Right lobe of liver (tissue), 6 donors: ENCODE results near the gene FAM78A. TPM values are rescaled to one million over a fixed set of nuclear protein-coding genes. Genes with fewer than 3 reads are reported as not detected.
A peak's percentile ranks its signal among the peaks of the same experiment; 100 is the strongest.

Experiments
- ATAC-seq, 4 donors: fragments of 200-7000 bp; cut with Tn5 transposase; one replicate each; pipeline ENCODE4 v1.9.1; 2020; ENCODE audit warnings: mild to moderate bottlenecking in 4 of 4, moderate library complexity in 4 of 4
- DNase-seq, 3 donors: peaks; one replicate each; pipeline ENCODE4 v3.0.0-alpha.2; 2020
- H3K27ac ChIP-seq, 3 donors: fragments of 200-600 bp; one replicate each; pipeline ENCODE4 v1.8.0; 2022
- H3K27me3 ChIP-seq, 2 donors: fragments of 200-600 bp; one replicate each; pipeline ENCODE4 v1.8.0; 2022
- H3K36me3 ChIP-seq, 4 donors: fragments of 200-600 bp; sonication (generic) in 1 of 4; one replicate each; pipeline versions ENCODE4 v1.5.1 to v1.8.0; 2017 to 2022; ENCODE audit warnings: control low read depth in 1 of 4
- H3K4me1 ChIP-seq, 4 donors: fragments of 200-600 bp; sonication (generic) in 1 of 4; one replicate each; pipeline versions ENCODE4 v1.5.1 to v1.8.0; 2017 to 2022; ENCODE audit warnings: control low read depth in 1 of 4
- H3K4me3 ChIP-seq, 3 donors: fragments of 200-600 bp; one replicate each; pipeline ENCODE4 v1.8.0; 2022
- H3K9me3 ChIP-seq, 4 donors: fragments of 200-600 bp; sonication (generic) in 1 of 4; one replicate each; pipeline versions ENCODE4 v1.5.1 to v1.8.0; 2017 to 2022; ENCODE audit warnings: control low read depth in 1 of 4
- CTCF ChIP-seq, 4 donors: fragments of 200-600 bp in 3 of 4; fragments of 450-650 bp in 1 of 4; IDR thresholded peaks; one replicate each; pipeline versions ENCODE4 v1.5.1 to v1.8.0; 2016 to 2022; ENCODE audit warnings: antibody characterized with exemption in 4 of 4, mild to moderate bottlenecking in 2 of 4
- POLR2A ChIP-seq: fragments of 450-650 bp; IDR thresholded peaks from one replicate; pipeline ENCODE4 v1.6.1; 2017; ENCODE audit warnings: antibody characterized with exemption, mild to moderate bottlenecking
- WGBS: methylation state at CpG from one replicate; pipeline ENCODE4 v1.1.6; 2018; ENCODE audit warnings: low coverage, low lambda C conversion rate; ENCODE audit not compliant: insufficient coverage; ENCODE audit errors: missing lambda C conversion rate; 5-methylcytosine and 5-hydroxymethylcytosine counted together
- intact Hi-C, 2 donors: fragments of 100-400 bp; cut with DNase I; formaldehyde crosslinking; loops; one replicate each; pipeline versions ENCODE4 v1.11.2 to v1.14.1; 2022
- total RNA-seq, 6 experiments: library from RNA; depleted of rRNA in 2 of 6; stranded (reverse); fragments of >200 nt in 2 of 6; fragmentation: NEBNext Ultra II Directional in 3 of 6; extraction: Animal tissue kit (Norgen Biotek cat#: 25700) in 3 of 6; gene quantifications; one replicate each; pipeline versions ENCODE4 v1.1.0 to v1.2.4, GENCODE V29; 2016 to 2023
- donor health status: DM: no; HTN: yes; CAD: no.
- donor health status: DM: no; HTN: no; CAD: no.
- donor health status: DM: no; HTN: no; CAD: no.
- donor health status: DM: no; HTN: yes; CAD: no.
- donor health status: DM: no; HTN: yes; CAD: no.

Gene FAM78A
- total RNA-seq, 6 experiments from 2014 or later, result 0.92 to 2.4 (median 1.6) TPM

- Histone ChIP-seq H3K4me3 (no peak overlapping the region), H3K9me3 (no peaks in the 10 kb centered on the region), H3K27ac (no peak overlapping the region), H3K4me1 (no peaks in the 10 kb centered on the region), H3K27me3 (no peaks in the 10 kb centered on the region), H3K36me3 (no peaks in the 10 kb centered on the region)
- TF ChIP-seq POLR2A (no peak), CTCF (IDR thresholded peaks at IDR 0.05) (no peak)
- DNase-seq (no peak), ATAC-seq (no peak)
- 76% methylated on average over 6 of the region's 12 CpGs for WGBS
- intact Hi-C loops, result no loop called here
Measured at GRCh38 chr9:131319486-131319885, 43.2 kb upstream of the FAM78A start.

GRCh38 chr9:131318231-131319085 is 42.1 kb upstream of the FAM78A start:
- H3K4me3 ChIP-seq, result no peak overlapping the region
- intact Hi-C loops, result no loop called here
- H3K9me3 ChIP-seq, result no peaks in the 10 kb centered on the region
- DNase-seq, result peak in 1 of 3 donors; percentile 40
- no peaks in the 10 kb centered on the region for H3K27me3 ChIP-seq
- no peaks in the 10 kb centered on the region for H3K36me3 ChIP-seq
- no peak for TF ChIP-seq POLR2A
- TF ChIP-seq CTCF (IDR thresholded peaks at IDR 0.05), result no peak
- WGBS, result 88% methylated on average over 10 of the region's 23 CpGs
- no peak overlapping the region for H3K27ac ChIP-seq
- no peak for ATAC-seq
- no peaks in the 10 kb centered on the region for H3K4me1 ChIP-seq

GRCh38 chr9:131312822-131313770 is 36.8 kb upstream of the FAM78A start:
- Histone ChIP-seq H3K36me3 (no peaks in the 10 kb centered on the region), H3K4me1 (no peaks in the 10 kb centered on the region), H3K27ac (no peak overlapping the region), H3K27me3 (no peaks in the 10 kb centered on the region), H3K4me3 (no peak overlapping the region), H3K9me3 (no peaks in the 10 kb centered on the region)
- ATAC-seq (no peak), DNase-seq (no peak)
- no peak for TF ChIP-seq POLR2A
- TF ChIP-seq CTCF (IDR thresholded peaks at IDR 0.05), result no peak
- intact Hi-C loops, result no loop called here
- WGBS, result 88% methylated on average over 18 of the region's 28 CpGs

GRCh38 chr9:131312246-131312645 is 35.9 kb upstream of the FAM78A start:
- ATAC-seq (no peak), DNase-seq (no peak)
- WGBS, result 74% methylated on average over 9 of the region's 9 CpGs
- H3K36me3 ChIP-seq, result no peaks in the 10 kb centered on the region
- H3K4me3 ChIP-seq, result no peak overlapping the region
- no peaks in the 10 kb centered on the region for H3K4me1 ChIP-seq
- H3K27ac ChIP-seq, result no peak overlapping the region
- TF ChIP-seq CTCF (IDR thresholded peaks at IDR 0.05) (no peak), POLR2A (no peak)
- H3K27me3 ChIP-seq, result no peaks in the 10 kb centered on the region
- intact Hi-C loops, result no loop called here
- H3K9me3 ChIP-seq, result no peaks in the 10 kb centered on the region
